Effector memory CD8-positive, alpha-beta T cell (primary cell): ENCODE results near the gene SNORC.

Experiments used
- ATAC-seq: fragments of 150-1000 bp; cut with Tn5 transposase; replicated peaks from 2 replicates; pipeline ENCODE4 v1.10.0; 2021; ENCODE audit warnings: mild to moderate bottlenecking, moderate library complexity
- DNase-seq, 3 experiments: peaks; one replicate each; pipeline ENCODE4 v3.0.0; 2021
- H3K27ac Mint-ChIP-seq, 2 donors: one replicate each; pipeline ENCODE4 v1.8.0; 2022; ENCODE audit warnings: mild to moderate bottlenecking in 2 of 2, mixed read lengths in 2 of 2, moderate library complexity in 2 of 2
- H3K27me3 Mint-ChIP-seq, 2 donors: one replicate each; pipeline ENCODE4 v1.8.0; 2022; ENCODE audit warnings: mixed read lengths in 2 of 2
- H3K36me3 Mint-ChIP-seq: one replicate; pipeline ENCODE4 v1.8.0; 2022; ENCODE audit warnings: mild to moderate bottlenecking, moderate library complexity, mixed read lengths; ENCODE audit not compliant: insufficient read depth
- H3K4me1 Mint-ChIP-seq, 2 donors: one replicate each; pipeline ENCODE4 v1.8.0; 2022; ENCODE audit warnings: low read depth in 2 of 2, mixed read lengths in 2 of 2
- H3K4me3 Mint-ChIP-seq, 2 donors: one replicate each; pipeline ENCODE4 v1.8.0; 2022; ENCODE audit warnings: mild to moderate bottlenecking in 2 of 2, mixed read lengths in 2 of 2, moderate library complexity in 2 of 2
- H3K9me3 Mint-ChIP-seq, 2 donors: one replicate each; pipeline ENCODE4 v1.8.0; 2022; ENCODE audit warnings: mixed read lengths in 2 of 2

Gene SNORC

GRCh38 chr2:232871835-232872736 lies 2.0 kb downstream of the SNORC start:
- no peak overlapping the region for H3K4me3 Mint-ChIP-seq

GRCh38 chr2:232872826-232873225 lies 2.8 kb downstream of the SNORC start:
- ATAC-seq (no peak), DNase-seq (no peak)
- H3K4me1 Mint-ChIP-seq: peaks cover 8 to 15% of the 10 kb centered on the region in 2 donors
- H3K27ac Mint-ChIP-seq: peak overlapping the region in 1 of 2 donors; percentile 42
- H3K4me3 Mint-ChIP-seq: no peak overlapping the region
- peaks cover 16 to 37% of the 10 kb centered on the region in 2 donors for H3K27me3 Mint-ChIP-seq
- H3K36me3 Mint-ChIP-seq: no peaks in the 10 kb centered on the region
- H3K9me3 Mint-ChIP-seq: no peaks in the 10 kb centered on the region

More at GRCh38 chr2:232871835-232872736, 2.0 kb downstream of the SNORC start:
- no peak for DNase-seq
- peaks cover 16 to 30% of the 10 kb centered on the region in 2 donors for H3K27me3 Mint-ChIP-seq
- H3K4me1 Mint-ChIP-seq: peaks cover 8 to 15% of the 10 kb centered on the region in 2 donors
- no peaks in the 10 kb centered on the region for H3K36me3 Mint-ChIP-seq
- H3K27ac Mint-ChIP-seq: peak overlapping the region in 1 of 2 donors; percentile 42
- no peak for ATAC-seq
- H3K9me3 Mint-ChIP-seq: no peaks in the 10 kb centered on the region

- no peaks in the 10 kb centered on the region for H3K9me3 Mint-ChIP-seq
- DNase-seq: no peak
- no peak for ATAC-seq
- H3K27me3 Mint-ChIP-seq: peaks cover 16 to 43% of the 10 kb centered on the region in 2 donors
- peaks cover 8 to 15% of the 10 kb centered on the region in 2 donors for H3K4me1 Mint-ChIP-seq
- H3K4me3 Mint-ChIP-seq: no peak overlapping the region
- no peaks in the 10 kb centered on the region for H3K36me3 Mint-ChIP-seq
- H3K27ac Mint-ChIP-seq: no peak overlapping the region
Measured at GRCh38 chr2:232873292-232873908, 3.3 kb downstream of the SNORC start.

GRCh38 chr2:232873909-232874641 lies 4.0 kb downstream of the SNORC start:
- Mint-ChIP-seq H3K4me3 (no peak overlapping the region), H3K36me3 (no peaks in the 10 kb centered on the region), H3K9me3 (no peaks in the 10 kb centered on the region), H3K27me3 (peaks cover 16 to 43% of the 10 kb centered on the region in 2 donors), H3K4me1 (peaks cover 8 to 13% of the 10 kb centered on the region in 2 donors), H3K27ac (no peak overlapping the region)
- DNase-seq (no peak), ATAC-seq (no peak)

GRCh38 chr2:232874677-232875223 lies 4.7 kb downstream of the SNORC start:
- H3K9me3 Mint-ChIP-seq: no peaks in the 10 kb centered on the region
- H3K36me3 Mint-ChIP-seq: no peaks in the 10 kb centered on the region
- H3K27me3 Mint-ChIP-seq: peaks cover 16 to 43% of the 10 kb centered on the region in 2 donors
- ATAC-seq (no peak), DNase-seq (no peak)
- H3K27ac Mint-ChIP-seq: no peak overlapping the region
- peaks cover 8% of the 10 kb centered on the region in 2 donors for H3K4me1 Mint-ChIP-seq
- H3K4me3 Mint-ChIP-seq: peak overlapping the region; percentile 75 to 78

- Mint-ChIP-seq H3K36me3 (no peaks in the 10 kb centered on the region), H3K27me3 (peaks cover 16 to 43% of the 10 kb centered on the region in 2 donors)
Measured at GRCh38 chr2:232875256-232876121, 5.4 kb downstream of the SNORC start.

GRCh38 chr2:232876161-232876977 lies 6.3 kb downstream of the SNORC start:
- Mint-ChIP-seq H3K4me1 (peaks cover 8% of the 10 kb centered on the region in 2 donors), H3K27me3 (peaks cover 16 to 43% of the 10 kb centered on the region in 2 donors), H3K27ac (no peak overlapping the region), H3K4me3 (peak overlapping the region; percentile 75 to 78), H3K36me3 (no peaks in the 10 kb centered on the region), H3K9me3 (no peaks in the 10 kb centered on the region)
- DNase-seq: peak in 1 of 3 experiments; percentile 16
- ATAC-seq: peak; percentile 59

More at GRCh38 chr2:232875256-232876121, 5.4 kb downstream of the SNORC start:
- Mint-ChIP-seq H3K4me1 (peaks cover 8% of the 10 kb centered on the region in 2 donors), H3K4me3 (peak overlapping the region; percentile 75 to 78), H3K9me3 (no peaks in the 10 kb centered on the region), H3K27ac (peak overlapping the region in 1 of 2 donors; percentile 38)
- ATAC-seq (no peak), DNase-seq (no peak)

- DNase-seq (no peak), ATAC-seq (no peak)
- H3K4me1 Mint-ChIP-seq: peaks cover 8% of the 10 kb centered on the region in 2 donors
- H3K27ac Mint-ChIP-seq: no peak overlapping the region
- H3K27me3 Mint-ChIP-seq: peaks cover 16 to 43% of the 10 kb centered on the region in 2 donors
- H3K36me3 Mint-ChIP-seq: no peaks in the 10 kb centered on the region
- no peaks in the 10 kb centered on the region for H3K9me3 Mint-ChIP-seq
- peak overlapping the region; percentile 33 to 57 for H3K4me3 Mint-ChIP-seq
Measured at GRCh38 chr2:232876978-232877441, 6.9 kb downstream of the SNORC start.

GRCh38 chr2:232877940-232878511 lies 8.0 kb downstream of the SNORC start:
- Mint-ChIP-seq H3K27ac (no peak overlapping the region), H3K27me3 (peaks cover 16 to 35% of the 10 kb centered on the region in 2 donors), H3K36me3 (no peaks in the 10 kb centered on the region), H3K4me3 (peak overlapping the region; percentile 35 to 57), H3K9me3 (no peaks in the 10 kb centered on the region), H3K4me1 (peaks cover 8% of the 10 kb centered on the region in 2 donors)
- DNase-seq (no peak), ATAC-seq (no peak)

- H3K27ac Mint-ChIP-seq: no peak overlapping the region
- no peak for ATAC-seq
- no peak for DNase-seq
- peaks cover 15 to 38% of the 10 kb centered on the region in 2 donors for H3K27me3 Mint-ChIP-seq
- no peaks in the 10 kb centered on the region for H3K9me3 Mint-ChIP-seq
- peak overlapping the region; percentile 10 to 35 for H3K4me3 Mint-ChIP-seq
- peaks cover 8% of the 10 kb centered on the region in 2 donors for H3K4me1 Mint-ChIP-seq
- no peaks in the 10 kb centered on the region for H3K36me3 Mint-ChIP-seq
Measured at GRCh38 chr2:232878855-232879617, 9.0 kb downstream of the SNORC start.
